Measurements from ENCODE around the gene EFTUD2.

GRCh38 chr17:44850025-44850424 lies 49.2 kb downstream of the EFTUD2 start:
- TF ChIP-seq CTCF (IDR thresholded peaks at IDR 0.05; ENCODE audit: low read depth, low read length), result no peak
- no peak for TF ChIP-seq EZH2phosphoT487 (IDR thresholded peaks at IDR 0.05; ENCODE audit: low read depth)

Data from OCI-LY3 (cell line).